NCI-H1930 (cell line): ENCODE data around the gene ADORA2A.

Source experiments
- DNase-seq, 2 experiments: peaks; one replicate each; lab custom pipeline; 2025; lab: John Stamatoyannopoulos, UW

Gene ADORA2A

DNA sequence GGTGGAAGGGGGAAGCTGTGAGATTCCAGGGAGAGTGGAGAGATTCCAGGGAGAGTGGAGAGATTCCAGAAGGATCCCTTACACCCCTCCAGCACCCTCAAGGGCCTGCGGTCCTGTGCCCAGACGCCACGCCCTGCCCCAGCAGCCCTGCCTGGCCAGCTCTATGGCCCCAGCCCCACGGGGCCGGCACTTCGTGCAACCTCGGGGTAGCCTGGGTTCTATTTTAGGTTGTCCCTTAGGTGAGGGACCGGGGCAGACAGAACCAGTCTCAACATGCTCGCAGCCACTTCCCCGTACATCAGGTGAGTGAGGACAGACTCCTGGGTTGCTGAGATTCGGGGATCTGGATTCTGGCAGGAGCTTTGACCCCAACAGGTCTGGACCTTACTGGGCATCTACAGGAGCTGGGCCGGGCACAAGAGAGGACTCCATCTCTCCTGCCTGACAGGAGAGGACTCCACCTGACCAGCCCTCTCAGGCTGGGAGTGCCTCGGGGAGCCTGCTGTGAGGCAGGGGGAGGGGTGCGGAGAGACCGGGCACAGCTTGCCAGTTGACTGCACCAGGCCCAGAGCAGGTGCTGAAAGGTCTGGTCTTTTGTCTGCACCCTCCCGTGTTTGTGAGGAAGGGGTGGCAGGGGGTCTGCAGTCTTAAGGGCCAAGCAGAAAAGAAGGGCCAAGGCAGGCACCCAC, 8.5 kb upstream of the ADORA2A start:
- no peak for DNase-seq

GRCh38 chr22:24419475-24419850, 7.9 kb upstream of the ADORA2A start:
- DNase-seq, result no peak

- DNase-seq, result no peak
Measured at GRCh38 chr22:24420072-24420976, 7.1 kb upstream of the ADORA2A start.

- DNase-seq, result no peak
Measured at GRCh38 chr22:24420977-24421343, 6.4 kb upstream of the ADORA2A start.

DNA sequence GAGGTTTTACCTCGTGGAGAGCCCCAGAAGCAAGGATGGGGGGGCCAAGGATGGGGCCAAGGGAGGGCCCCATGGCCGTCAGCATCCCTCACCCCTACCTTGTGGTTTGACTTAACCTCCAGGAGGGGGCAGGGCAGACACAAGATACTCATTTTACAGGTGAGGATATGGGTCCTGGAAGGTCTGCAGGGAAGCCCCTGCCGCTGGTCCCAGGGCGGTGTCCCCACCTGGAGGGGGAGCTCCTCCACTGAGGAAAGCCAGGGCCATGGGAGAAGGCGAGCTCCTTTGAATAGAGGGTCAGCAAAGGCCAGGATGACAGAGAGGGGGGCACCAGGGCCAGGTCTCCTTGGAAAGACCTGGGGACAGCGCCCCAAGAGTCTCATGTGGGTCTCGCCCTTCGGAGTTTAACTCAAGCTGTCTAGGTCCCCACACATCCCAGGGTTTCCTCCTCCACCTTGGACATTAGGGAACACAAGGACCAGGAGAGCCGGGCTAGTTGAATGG, 5.9 kb upstream of the ADORA2A start:
- DNase-seq, result peak; percentile 11 to 33

- no peak for DNase-seq
Measured at GRCh38 chr22:24422102-24422665, 5.2 kb upstream of the ADORA2A start.

- peak in 1 of 2 experiments; percentile 57 for DNase-seq
Measured at GRCh38 chr22:24423519-24424000, 3.8 kb upstream of the ADORA2A start.

- DNase-seq, result no peak
Measured at GRCh38 chr22:24424001-24424900, 3.1 kb upstream of the ADORA2A start.

GRCh38 chr22:24424901-24425775, 2.3 kb upstream of the ADORA2A start:
- no peak for DNase-seq

DNA sequence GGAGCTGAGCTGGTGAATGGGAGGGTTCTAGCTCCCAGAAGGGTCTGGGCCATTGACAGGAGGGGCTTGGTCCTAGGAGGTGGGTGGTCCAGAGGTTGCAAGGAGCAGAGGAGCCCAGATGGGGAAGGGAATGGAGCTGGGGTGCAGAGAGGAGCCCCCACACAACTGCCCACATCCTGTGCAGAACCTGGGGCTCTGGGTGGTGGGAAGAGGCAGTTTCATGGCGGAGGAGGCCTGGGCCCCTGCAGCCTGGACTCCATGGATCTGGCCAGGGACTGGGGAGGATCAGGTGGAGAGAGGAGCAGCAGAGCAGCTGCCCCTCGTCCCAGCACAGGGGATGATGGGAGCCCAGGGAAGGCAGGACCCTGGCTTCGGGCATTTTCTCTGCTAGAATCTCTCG, 963 bp upstream of the ADORA2A start:
- no peak for DNase-seq

DNA sequence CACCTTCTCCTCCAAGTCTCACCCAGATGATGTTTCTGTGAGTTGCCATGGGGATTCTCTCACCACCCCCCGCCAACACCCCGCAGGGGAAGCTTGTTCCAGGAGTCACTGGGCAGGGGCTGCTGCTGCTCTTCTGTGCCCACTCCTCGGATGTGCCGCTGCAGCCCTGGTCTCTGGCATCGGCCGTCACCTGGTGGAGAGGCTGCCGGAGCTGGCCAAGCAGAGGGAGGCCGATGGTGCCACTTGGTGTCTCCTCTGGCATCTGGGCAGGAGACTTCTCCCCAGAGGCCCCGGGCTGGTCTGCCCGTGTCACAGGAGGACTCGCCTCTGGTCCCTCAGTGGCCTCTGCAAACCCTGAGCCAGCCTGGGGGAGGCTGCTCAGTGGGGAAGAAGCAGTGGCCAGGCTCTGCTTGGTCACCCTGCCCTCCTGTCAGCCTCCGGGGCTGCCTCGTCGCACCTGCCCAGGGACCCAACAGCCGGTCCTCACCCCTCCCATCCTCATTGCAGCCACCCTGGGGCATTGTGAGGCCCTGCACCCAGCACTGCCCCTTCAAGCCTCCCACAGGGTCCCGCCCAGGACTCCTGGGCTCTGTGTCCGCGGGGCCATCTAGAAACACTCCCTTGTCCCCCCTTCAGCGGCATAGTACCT, 424 bp upstream of the ADORA2A start:
- DNase-seq, result no peak

- no peak for DNase-seq
Measured at GRCh38 chr22:24428751-24429410, 1.5 kb downstream of the ADORA2A start.

- no peak for DNase-seq
Measured at GRCh38 chr22:24429411-24430365, 2.3 kb downstream of the ADORA2A start.

GRCh38 chr22:24430431-24431308, 3.3 kb downstream of the ADORA2A start:
- DNase-seq, result no peak

DNA sequence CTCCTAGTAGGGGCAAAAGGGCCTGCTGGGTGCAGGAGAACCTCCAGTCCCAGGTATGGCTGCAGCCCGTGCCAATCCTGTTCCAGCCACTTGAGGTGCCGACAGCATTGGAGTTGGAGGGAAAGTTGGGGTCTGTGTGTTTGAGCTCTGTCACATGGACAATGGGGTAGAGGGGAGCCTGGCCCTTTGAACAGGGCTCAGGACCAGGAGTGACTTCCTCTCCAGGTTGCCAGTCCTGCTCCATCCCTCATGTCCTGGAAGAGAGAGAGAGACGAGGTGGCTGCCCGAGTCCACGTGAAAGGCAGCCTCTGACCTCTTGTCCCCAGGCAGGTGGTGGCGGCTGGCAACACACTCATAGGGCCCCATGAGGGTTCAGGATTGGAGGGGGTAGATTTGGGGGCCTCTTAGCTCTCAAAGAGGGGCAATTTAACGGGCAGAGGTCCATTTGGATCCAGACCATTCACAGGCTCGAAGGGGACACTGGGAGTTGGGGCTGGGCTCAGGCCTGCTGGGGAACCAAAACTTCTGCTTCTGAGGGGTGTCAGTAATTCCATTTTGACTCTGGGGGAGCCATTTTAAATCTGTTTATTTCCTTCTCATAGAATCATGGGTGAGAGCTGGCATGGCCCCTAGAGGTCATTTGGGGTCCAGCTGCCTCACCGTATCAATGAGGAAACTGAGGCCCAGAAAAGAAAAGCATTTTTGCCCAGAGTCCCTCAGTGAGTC, 4.1 kb downstream of the ADORA2A start:
- DNase-seq, result no peak

GRCh38 chr22:24432059-24432853, 4.9 kb downstream of the ADORA2A start:
- DNase-seq, result no peak
